ENCODE data around the gene SND1.

The SND1 gene

GRCh38 chr7:128005117-128005516 lies 353.1 kb downstream of the SND1 start:
- TF ChIP-seq CSRNP3 (CRISPR knock-in tag; IDR thresholded peaks at IDR 0.05): no peak
- no peak for TF ChIP-seq CREB5 (CRISPR knock-in tag; IDR thresholded peaks at IDR 0.05; ENCODE audit: low read depth)
- TF ChIP-seq PPARA (CRISPR knock-in tag; IDR thresholded peaks at IDR 0.05; ENCODE audit: borderline replicate concordance): no peak
- no peak for TF ChIP-seq TOX (CRISPR knock-in tag; IDR thresholded peaks at IDR 0.05; ENCODE audit: borderline replicate concordance)
- TF ChIP-seq, protein P1, sequence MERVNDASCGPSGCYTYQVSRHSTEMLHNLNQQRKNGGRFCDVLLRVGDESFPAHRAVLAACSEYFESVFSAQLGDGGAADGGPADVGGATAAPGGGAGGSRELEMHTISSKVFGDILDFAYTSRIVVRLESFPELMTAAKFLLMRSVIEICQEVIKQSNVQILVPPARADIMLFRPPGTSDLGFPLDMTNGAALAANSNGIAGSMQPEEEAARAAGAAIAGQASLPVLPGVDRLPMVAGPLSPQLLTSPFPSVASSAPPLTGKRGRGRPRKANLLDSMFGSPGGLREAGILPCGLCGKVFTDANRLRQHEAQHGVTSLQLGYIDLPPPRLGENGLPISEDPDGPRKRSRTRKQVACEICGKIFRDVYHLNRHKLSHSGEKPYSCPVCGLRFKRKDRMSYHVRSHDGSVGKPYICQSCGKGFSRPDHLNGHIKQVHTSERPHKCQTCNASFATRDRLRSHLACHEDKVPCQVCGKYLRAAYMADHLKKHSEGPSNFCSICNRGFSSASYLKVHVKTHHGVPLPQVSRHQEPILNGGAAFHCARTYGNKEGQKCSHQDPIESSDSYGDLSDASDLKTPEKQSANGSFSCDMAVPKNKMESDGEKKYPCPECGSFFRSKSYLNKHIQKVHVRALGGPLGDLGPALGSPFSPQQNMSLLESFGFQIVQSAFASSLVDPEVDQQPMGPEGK (CRISPR knock-in tag; IDR thresholded peaks at IDR 0.05; ENCODE audit: borderline replicate concordance): no peak
- no peak for TF ChIP-seq ZNF565 (CRISPR knock-in tag; conservative IDR thresholded peaks at IDR 0.05; ENCODE audit: low read depth)
- no peak for TF ChIP-seq ESRRG (CRISPR knock-in tag; IDR thresholded peaks at IDR 0.05)
- TF ChIP-seq ZFP30 (CRISPR knock-in tag; IDR thresholded peaks at IDR 0.05): no peak
- TF ChIP-seq GLIS3 (CRISPR knock-in tag; IDR thresholded peaks at IDR 0.05): no peak
- no peak for TF ChIP-seq ZFP3 (CRISPR knock-in tag; IDR thresholded peaks at IDR 0.05)
- TF ChIP-seq TSHZ2 (CRISPR knock-in tag; IDR thresholded peaks at IDR 0.05): no peak
- no peak for TF ChIP-seq CSDC2 (CRISPR knock-in tag; IDR thresholded peaks at IDR 0.05)
- TF ChIP-seq, protein P2, sequence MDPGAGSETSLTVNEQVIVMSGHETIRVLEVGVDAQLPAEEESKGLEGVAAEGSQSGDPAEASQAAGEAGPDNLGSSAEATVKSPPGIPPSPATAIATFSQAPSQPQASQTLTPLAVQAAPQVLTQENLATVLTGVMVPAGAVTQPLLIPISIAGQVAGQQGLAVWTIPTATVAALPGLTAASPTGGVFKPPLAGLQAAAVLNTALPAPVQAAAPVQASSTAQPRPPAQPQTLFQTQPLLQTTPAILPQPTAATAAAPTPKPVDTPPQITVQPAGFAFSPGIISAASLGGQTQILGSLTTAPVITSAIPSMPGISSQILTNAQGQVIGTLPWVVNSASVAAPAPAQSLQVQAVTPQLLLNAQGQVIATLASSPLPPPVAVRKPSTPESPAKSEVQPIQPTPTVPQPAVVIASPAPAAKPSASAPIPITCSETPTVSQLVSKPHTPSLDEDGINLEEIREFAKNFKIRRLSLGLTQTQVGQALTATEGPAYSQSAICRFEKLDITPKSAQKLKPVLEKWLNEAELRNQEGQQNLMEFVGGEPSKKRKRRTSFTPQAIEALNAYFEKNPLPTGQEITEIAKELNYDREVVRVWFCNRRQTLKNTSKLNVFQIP (CRISPR knock-in tag; IDR thresholded peaks at IDR 0.05; ENCODE audit: borderline replicate concordance, low read depth): no peak
- no peak for TF ChIP-seq ZC3H10 (CRISPR knock-in tag; IDR thresholded peaks at IDR 0.05)
- ATAC-seq: no peak

DNA sequence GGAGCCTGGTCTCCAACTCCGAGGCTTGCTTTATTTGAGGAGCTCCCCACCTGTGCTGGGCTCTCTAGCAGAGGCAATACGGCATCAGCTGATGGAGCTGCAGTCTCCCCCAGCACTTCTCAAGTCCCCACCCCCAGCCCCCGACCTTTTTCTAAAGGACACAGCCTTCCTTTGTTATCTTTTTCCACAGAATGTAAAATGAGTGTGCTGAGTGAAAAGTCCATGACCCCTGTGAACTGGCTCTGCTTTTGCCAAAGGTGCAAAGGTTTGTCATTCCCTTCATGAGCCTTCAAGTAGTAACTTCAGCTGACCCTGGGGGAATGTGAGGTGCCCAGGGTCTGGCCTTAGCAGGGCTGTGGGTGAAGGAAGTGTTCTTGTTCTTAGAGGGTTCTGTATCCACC lies 353.8 kb downstream of the SND1 start:
- no peak for ATAC-seq
- TF ChIP-seq TCF4 (CRISPR knock-in tag; IDR thresholded peaks at IDR 0.05; ENCODE audit: borderline replicate concordance) (no peak), SNAI2 (CRISPR knock-in tag; IDR thresholded peaks at IDR 0.05) (no peak), BACH2 (CRISPR knock-in tag; IDR thresholded peaks at IDR 0.05; ENCODE audit: borderline replicate concordance) (no peak), ZNF565 (CRISPR knock-in tag; conservative IDR thresholded peaks at IDR 0.05; ENCODE audit: low read depth) (no peak), OSR1 (CRISPR knock-in tag; IDR thresholded peaks at IDR 0.05) (no peak), CREB5 (CRISPR knock-in tag; IDR thresholded peaks at IDR 0.05; ENCODE audit: low read depth) (no peak), ZFP3 (CRISPR knock-in tag; IDR thresholded peaks at IDR 0.05) (no peak), ZFP30 (CRISPR knock-in tag; IDR thresholded peaks at IDR 0.05) (no peak)
- TF ChIP-seq, protein P1 (CRISPR knock-in tag; IDR thresholded peaks at IDR 0.05; ENCODE audit: borderline replicate concordance): no peak
